IPS-NIHi11 (cell line): ENCODE measurements around the gene ELF4.
"Not testable (repeated sequence)": the region's sequence is repeated elsewhere in the genome, so short reads cannot be mapped to it uniquely, and the experiment has no call there.

Experiments
- DNase-seq: peaks from one replicate; pipeline ENCODE4 v3.0.0; 2012; ENCODE audit warnings: mixed read lengths, low spot score

ELF4 gene

DNA sequence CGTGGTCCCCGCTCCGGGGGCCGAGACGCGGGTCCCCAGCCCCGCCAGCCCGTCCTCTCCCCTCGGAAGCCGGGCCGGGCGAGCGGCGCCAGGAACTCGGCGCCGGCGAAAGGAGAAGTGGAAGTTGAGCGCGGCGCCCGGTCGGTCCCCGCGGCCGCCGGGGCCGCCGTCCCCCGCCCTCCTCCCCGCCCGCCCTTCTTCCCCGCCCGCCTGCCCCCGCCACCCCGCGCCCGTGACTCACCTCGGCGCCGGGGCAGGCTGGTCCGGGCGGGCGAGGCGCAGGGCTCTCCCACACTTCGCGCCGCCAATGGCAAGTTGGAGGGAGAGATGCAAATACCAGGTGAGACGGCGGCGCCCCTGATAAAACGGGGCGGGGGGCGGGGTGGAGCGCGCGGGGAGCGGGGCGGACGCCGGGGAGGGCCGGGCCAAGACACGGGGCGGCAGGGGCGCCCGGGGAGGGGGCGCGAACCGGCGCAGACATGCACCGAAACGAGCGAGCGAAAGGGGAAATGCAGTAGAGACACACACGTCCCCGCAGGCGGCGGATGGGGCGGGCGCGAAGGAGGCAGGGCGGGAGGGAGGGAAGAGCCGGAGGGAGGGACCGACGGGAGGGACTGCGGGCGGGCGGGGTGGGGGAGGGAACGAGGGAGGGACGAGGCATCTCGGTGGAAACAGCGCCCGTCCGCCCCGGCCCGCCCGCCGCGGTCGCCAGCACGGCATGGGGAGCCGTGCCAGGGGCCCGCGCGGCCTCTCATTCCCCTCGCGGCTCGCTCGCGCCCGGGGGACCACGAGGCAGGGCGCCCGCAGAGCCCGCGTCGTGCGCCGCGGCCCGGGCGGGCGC is at the start of gene ELF4:
Gene ELF4, minus strand, starts transcription at position 119 of the 841 bp plus-strand sequence. CDS start 29,167 bp downstream, outside the sequence.
- DNase-seq, result peak; percentile 60

DNA sequence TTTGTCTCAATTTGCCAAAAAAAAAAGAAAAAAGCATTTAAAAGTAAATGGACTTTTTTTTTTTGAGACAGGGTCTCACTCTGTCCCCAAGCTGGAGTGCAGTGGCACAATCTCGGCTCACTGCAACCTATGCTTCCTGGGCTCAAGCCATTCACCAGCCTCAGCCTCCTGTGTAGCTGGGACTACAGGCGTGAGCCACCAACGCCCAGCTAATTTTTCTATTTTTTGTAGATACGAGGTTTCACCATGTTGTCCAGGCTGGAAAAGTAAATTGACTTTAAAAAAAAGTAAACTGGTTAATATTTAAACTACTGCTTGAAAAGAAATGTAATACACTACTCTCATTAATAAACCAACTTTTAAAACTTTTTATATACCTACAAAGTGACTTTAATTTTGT is 49.5 kb upstream of the ELF4 start:
- no peak for DNase-seq

DNA sequence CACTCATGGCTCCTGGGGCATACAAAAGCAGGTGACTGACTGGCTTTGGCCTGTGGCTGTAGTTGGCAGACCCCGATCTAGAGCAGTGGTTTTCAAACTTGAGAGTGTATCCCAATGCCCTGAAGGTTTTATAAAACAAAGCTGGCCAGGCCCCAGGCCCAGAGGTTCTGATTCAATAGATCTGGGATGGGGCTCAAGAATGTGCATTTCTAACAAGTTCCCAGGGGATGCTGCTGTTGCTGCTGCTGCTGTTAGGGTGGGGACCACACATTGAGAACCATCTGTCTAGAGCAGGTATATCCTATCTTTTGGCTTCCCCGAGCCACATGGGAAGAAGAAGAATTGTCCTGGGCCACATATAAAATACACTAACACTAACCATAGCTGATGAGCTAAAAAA is 48.0 kb upstream of the ELF4 start:
- DNase-seq, result no peak

DNA sequence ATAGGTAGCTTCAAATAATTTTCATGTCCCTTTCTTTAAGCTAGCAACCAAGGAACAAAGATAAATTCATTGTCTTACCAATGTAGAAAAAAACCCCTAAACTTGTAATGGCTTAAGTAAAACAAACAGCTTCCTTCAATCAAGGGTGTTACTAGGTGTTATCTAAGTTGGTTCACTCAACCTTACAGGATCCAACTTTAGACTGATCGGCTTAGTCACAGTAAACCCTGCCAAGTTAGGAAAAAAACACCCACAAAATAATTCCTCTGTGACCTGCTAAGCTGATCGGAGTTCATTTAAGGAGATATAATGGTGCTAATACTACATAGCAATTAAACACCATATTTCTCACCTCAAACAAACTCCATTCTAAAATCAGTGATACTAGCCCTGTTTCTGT is 45.3 kb upstream of the ELF4 start:
- DNase-seq, result no peak

DNA sequence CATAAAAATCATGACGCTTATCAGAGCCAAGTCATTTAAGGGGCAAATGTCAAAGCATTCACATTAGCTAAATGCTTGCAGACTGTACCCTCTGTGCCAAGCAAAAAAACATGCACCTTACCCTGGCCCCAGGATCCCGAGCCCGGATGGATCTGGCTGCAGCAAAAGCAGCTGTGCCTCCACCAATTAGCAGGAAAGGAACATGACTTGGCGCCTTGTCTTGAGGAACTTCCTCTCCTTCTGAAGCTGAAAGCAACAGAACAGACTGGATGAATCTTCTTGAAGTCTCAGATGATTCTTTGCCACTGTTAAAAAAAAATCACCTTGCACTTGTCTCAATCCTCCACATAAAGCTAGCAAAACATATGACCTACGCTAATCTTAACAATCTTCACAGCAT is 37.3 kb upstream of the ELF4 start:
- DNase-seq, result no peak

DNA sequence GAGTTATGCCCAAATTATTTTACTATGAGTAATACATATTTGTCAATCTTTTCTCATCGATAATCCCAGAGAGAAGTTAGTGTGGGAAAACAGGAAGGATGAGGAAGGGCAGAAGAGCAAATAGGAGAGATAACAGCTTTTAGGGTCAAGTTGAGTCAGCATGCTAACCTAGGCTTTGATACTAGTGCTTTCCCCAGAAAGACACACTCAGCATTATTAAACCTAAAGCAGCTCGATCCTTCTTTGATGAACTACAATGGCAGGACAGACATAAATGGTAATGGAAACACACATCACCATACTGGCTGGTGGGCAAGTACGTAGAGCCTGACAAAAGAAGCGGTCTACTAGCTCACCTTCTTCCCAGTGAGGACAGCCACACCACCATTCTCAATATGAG is 34.8 kb upstream of the ELF4 start:
- DNase-seq, result no peak

DNA sequence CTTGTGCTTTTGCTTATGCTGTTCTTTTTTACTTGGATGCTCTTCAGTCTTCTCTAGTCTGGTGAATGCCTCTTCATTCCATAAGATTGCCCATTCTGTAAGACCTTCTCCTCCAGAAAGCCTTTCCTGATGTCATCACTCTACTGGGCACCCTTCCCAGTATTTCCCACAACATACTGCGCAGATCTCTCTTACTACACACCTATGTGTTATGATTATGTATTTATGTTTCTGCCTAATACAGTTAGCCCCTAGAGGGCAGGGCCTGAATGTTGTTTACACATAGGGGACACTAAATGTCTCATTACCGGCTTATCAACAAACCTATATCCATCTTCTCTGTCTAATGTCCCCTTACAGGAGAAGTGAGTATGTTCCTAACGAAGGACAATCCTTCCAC is 34.2 kb upstream of the ELF4 start:
- no peak for DNase-seq

DNA sequence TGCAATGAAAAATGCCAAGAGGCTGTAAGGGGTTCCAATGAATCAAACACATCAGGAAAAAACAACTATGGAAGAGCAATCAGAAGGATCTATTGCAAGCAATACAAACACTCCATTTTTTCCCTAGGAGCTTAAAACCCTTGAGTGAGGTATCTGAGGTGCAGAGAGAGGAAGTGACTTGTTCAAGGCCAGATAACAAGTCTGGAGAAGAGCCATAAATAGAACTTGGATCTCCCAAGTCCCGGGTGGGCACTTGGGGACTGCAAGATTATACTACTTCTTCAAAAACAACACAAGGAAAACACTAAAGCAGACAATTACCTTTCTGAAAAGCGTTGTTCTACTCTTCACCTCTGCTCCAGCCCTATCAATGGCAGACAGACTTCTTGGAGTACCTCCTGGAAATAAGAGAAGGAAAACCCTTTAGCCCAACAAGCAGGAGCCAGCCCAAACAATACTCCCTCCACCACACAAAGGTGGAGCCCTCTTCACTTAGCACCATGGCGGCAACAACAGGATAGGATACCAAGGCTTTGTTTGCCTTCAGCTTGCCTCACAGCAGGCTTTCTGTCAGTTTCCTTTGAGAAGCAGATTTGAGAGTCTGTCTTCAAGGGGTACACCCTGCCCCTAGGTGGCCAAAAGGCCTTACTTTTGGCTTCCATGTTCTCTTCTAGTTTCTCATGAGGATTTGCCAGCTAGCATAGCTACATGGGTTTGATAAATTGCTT is 29.3 kb upstream of the ELF4 start:
- DNase-seq, result peak; percentile 30

DNA sequence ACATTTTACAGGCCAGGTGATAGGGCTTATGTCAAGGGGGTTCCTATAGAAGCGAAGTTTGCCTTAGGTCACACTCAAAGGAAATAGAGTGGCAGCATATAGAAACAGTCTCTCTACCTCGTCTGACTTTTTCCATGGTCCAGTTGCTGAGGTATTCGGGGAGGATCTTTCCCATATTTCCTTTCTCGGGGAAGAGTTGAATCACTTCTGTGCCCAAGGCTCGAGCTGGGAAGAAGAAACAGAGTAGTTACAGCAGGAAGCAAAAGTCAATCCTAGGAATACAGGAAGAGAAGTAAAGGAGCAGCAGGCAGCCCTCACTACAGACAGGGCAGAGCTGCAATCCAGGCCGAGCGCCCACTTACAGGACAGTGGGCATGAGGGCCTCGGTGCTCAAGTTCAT is 26.7 kb upstream of the ELF4 start:
- DNase-seq, result no peak

DNA sequence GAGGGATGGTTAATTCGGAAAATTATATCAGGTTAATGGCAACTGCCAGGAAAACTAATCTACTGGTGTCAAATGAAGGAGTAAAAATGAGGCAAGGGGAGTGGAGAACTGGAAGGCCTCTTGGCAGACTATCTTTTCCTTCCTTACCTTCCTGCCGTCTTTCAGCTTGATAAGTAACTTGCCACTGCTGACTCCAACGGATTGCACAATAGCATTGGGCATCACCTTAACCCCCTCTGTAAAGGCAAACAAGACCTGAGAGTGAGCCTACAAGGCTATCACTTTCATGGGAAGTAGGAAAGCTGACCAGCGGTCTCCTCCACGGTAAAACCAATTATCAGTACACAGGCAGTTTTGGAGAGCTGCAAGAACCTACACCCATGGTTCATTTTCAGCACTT is 26.2 kb upstream of the ELF4 start:
- DNase-seq, result no peak

DNA sequence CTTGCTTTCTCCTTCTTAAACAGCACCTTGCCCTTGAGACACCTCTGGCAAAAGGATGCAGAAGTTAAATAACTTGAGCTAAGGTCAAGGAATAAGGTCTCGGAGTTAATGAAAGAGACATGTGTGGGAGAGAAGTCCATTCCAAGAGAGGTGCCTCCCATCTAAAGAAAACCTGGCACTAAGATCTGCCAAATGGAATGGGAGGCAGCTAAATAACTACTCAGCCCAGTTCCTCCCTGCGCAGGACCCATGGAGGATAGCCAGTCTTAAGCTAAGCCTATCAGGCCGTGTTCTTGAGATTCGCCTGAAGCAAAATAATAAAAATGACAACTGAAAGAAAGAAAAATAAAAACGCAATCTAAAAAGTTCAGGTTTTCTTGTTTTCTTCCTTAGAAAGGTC is 20.7 kb upstream of the ELF4 start:
- DNase-seq, result no peak

DNA sequence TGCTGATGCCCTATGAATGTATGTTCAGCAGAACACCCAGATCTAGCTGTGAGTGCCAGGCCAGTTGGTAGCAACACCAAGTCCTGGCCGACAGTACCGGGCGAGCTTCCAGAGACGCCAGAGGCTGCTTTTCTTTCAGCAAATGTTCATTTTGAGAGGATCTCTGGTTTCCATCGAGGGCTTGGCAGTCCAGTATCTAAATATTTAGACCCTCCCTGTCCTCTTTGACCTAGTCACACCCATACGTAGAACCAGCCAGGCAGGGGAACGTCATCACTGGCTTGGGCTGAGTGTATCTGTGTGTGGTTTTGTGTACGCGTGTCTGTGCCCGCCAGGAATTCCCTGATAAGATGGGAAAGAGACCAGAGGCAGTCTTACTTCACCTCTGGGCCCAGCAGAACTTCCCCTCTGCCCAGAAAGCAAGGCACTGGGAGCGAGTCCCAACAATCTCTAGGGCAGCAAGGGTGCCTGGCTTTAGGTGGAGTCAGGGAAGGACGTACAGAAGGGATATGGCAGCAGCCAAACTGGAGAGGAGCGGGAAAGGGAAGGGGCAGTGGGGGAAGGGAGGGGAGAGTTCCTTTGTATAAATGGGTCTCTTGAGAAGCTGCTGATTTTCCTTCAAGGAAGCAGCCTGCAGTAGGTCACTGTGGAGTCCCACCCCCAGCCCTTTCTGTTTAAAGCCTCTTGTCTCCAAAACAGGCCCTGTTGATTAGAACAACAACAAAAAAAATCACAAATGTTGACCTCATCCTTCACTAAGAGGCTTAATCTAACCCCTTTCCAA is 15.0 kb upstream of the ELF4 start:
- DNase-seq, result no peak

DNA sequence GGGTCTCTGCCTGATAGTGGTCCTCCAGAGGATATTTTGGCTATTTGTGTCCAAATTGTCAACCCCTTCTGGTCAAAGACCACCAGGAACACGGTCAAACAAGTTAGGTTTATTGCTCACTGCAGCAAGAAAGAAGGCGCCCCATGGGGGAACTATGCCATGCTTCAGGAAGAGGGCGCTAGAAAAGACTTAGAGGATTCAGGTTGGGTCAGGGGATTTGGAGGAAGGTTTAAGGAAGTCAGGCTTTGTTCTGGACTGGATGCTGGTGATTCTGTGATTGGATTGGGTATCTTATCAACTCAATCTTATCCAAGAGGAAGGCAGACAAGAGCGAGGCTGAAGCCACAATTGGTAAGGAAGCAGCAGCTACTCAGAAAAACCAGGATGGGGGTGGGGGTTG is 14.3 kb upstream of the ELF4 start:
- DNase-seq, result no peak

DNA sequence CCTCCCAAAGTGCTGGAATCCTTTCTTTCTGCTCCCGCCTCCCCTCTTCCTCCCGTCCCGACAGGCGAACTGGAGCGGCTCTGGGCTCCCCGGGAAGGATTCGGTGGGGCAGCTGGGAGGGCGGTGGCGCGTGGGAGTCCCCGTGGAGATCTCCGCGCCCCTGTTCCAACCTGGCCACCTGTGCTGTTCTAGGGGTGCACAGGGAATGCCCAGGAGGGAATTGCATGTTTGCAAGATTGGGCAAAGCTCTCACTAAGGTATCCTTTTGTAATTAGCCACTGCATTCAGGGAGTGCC is 11.2 kb upstream of the ELF4 start:
- no peak for DNase-seq

DNA sequence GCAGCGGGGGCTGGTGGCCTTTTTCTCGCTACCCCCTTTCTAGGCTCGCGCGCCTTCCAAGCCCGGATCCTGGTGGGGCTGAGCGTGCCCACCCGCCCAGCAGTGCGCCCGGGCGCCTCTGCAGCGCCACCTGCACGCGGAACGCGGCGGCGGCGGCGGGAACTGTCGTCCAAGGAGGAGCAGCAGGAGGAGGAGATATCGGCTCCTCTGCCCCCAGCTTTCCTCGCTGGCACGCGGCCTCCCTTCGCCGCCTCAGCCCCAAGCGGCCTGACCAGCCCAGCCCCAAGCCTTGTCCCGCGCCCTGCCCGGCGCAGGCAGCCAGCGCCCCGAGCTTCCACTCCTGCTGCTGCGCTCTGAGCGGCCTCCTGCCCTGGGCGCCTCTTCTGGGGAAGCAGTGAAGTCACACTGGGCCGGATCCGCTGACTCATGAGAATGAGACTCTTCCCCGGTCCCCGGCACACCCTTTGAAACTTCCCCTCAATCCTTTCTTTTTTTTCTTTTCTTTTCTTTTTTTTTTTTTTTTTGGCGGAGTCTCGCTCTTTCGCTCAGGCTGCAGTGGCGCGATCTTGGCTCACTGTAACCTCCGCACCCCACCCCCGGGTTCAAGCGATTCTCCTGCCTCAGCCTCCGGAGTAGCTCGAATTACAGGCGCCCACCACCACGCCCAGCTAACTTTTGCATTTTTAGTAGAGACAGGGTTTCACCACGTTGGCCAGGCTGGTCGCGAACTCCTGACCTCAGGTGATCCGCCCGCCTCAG is 10.6 kb upstream of the ELF4 start:
- peak; percentile 76 for DNase-seq

DNA sequence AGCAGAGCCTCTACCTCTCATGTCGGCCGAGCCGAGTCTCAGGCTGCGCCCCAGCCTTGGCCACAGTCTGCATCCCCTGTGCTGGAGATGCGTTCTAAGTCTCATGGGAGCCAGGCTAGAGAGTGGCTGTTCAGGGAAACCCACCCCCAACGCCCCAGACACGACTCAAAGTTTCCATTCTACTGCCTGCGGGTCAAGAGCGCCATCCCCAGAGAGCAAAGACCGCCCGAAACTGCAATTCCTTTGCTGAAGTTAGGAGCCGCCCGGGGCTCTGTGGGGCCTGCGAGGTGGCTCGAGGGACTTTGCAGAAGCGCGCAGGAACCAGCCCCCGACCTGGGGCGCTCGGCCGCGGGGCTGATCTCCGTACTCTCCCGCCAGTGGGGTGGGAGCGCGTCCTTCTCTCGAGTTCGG is 10.0 kb upstream of the ELF4 start:
- peak; percentile 56 for DNase-seq

DNA sequence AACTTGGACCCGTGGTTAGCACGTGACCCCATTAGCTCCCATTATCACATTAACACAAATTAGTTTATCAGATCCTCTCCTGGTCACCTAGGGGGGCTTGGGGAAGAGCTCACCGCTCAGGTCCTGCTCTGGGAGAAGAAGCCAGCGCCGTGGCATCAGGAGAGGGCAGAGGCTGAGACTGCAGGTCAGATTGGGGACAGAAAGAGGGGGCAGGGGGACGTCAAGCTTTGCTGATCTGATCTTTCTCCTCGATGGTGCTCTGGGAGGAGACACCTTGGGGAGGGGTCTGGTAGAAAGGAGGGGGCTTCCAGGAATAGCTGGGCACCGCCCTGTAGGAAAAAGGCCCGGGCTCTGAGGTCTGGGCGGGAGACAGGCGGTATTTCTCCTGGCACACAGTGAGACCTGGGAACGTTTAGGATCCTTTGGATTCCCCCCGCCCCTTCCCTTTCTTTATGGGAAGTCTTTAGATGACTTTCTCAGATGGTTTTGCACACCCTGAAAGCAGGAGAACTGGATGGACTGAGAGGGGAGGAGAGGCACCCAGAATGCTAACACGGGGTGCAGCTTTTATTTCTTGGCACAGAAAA is 9.1 kb upstream of the ELF4 start:
- no peak for DNase-seq

DNA sequence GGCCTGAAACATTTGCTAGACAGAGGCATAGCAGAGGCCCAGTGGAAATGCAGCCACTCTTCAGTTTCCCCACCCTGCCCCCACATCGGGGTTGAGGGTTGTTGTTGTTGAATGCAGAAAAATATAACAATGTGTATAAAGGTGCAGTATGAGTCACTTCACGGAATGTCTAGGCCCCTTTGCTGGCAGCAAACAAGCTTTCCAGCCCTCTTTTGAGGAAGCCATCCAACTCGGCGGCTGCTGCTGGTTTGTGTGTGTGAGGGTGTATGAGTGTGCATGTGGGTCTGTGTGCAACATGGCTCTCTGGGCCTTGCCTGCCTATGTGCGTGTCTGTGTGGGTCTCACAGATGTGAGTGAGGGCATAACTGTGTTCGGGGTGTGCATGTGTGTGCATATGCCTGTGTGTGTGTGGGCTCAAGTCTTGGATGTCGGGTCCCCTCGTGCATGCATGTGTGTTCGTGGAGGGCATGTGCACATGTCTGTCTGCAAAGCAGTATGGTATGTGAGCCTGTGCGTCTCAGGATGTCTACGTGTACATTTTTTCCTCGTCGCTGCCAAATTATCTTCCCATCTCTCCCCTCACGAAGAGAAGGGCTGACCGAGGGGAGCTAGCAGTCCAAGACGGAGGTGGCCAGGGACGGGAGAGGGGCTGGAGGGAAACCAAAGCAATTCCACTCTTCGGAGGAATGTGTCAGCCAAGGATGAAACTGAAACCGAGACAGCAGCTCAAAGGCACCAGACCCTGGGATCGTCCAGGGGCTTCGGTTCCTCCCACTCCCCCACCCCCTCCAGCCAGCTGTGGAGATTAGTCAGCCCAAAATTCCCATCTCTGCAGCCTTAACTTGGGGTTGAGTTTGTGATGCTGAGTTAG is 8.4 kb upstream of the ELF4 start:
- DNase-seq, result no peak

DNA sequence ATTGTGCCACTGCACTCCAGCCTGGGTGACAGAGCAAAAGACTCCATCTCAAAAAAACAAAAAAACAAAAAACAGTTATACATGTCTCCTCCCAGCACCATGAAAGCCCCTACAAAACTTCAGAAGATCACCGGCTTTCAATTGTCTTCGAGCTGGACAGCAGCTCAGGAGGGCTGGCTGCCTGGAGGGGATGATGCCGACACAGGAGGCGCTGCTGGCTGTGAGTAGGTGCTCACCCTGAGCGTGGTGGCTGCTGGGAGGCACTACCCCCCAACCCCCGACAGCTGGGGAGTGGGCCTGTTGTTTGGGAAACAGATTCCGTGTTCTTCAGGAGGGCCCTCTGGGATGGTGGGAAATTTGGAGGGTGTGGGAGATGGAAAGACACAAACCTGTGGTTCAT is 6.9 kb upstream of the ELF4 start:
- no peak for DNase-seq

DNA sequence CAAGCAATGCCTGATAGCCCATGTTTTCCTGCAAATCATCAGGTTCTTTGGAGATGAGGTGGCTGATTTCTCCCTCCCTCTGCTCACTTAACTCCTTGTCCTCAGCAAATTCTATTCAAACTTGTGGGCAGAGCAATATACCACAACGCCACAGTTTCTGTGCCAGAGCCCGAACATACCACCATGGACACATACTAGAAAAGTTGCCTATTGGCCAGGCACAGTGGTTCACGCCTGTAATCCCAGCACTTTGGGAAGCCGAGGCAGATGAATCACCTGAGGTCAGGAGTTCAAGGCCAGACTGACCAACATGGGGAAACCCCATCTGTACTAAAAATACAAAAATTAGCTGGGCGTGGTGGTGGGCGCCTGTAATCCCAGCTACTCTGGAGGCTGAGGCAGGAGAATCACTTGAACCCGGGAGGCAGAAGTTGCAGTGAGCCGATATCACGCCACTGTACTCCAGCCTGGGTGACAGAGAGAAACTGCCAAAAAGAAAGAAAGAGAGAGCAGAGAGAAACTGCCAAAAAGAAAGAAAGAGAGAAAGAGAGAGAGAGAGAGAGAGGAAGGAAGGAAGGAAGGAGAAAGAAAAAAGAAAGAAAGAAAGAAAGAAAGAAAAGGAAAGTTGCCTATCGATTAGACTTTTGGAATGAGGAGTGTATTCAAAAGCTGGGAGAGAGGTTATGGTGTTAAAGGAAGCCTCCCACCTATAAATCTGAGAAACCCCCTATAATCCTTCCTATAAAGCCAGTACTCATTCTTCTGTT is 5.0 kb upstream of the ELF4 start:
- DNase-seq, result not testable (repeated sequence)
